VCaP (cell line): Measurements from ENCODE around the gene SYNPO.

ENCODE experiments used
- H3K27ac ChIP-seq: fragments of 450-650 bp; 2 replicates; pipeline ENCODE4 v1.5.1; 2017
- CTCF ChIP-seq: fragments of 450-650 bp; conservative IDR thresholded peaks from 2 replicates; pipeline ENCODE4 v1.5.1; 2017; ENCODE audit warnings: mild to moderate bottlenecking, moderate library complexity

SYNPO gene

GRCh38 chr5:150640311-150641005 lies at the start of gene SYNPO:
Gene SYNPO (plus strand): TSS chr5:150640660. CDS start chr5:150648276, 7,616 bp downstream.
- TF ChIP-seq CTCF = no peak
- H3K27ac ChIP-seq = no peak within 1 kb of the TSS

GRCh38 chr5:150590979-150591695 lies 49.3 kb upstream of the SYNPO start:
- no peak overlapping the region; the same call in 1 of the 2 replicates for H3K27ac ChIP-seq

GRCh38 chr5:150593593-150593992 lies 46.9 kb upstream of the SYNPO start:
- H3K27ac ChIP-seq = no peak overlapping the region
- no peak for TF ChIP-seq CTCF

More at GRCh38 chr5:150590979-150591695, 49.3 kb upstream of the SYNPO start:
- no peak for TF ChIP-seq CTCF

GRCh38 chr5:150593996-150594395 lies 46.5 kb upstream of the SYNPO start:
- H3K27ac ChIP-seq = no peak overlapping the region
- TF ChIP-seq CTCF = no peak

- H3K27ac ChIP-seq = no peak overlapping the region
These were observed 44.9 kb upstream of the SYNPO start for GRCh38 chr5:150595466-150596031.

GRCh38 chr5:150596313-150596712 lies 44.1 kb upstream of the SYNPO start:
- no peak for TF ChIP-seq CTCF

More at GRCh38 chr5:150595466-150596031, 44.9 kb upstream of the SYNPO start:
- TF ChIP-seq CTCF = no peak

GRCh38 chr5:150596826-150597225 lies 43.6 kb upstream of the SYNPO start:
- no peak for TF ChIP-seq CTCF
- H3K27ac ChIP-seq = no peak overlapping the region

More at GRCh38 chr5:150596313-150596712, 44.1 kb upstream of the SYNPO start:
- H3K27ac ChIP-seq = no peak overlapping the region
